ENCODE data around the gene MAK. TPM values are rescaled to one million over a fixed set of nuclear protein-coding genes. Genes with fewer than 3 reads are reported as not detected.
"Not testable (repeated sequence)": the region's sequence is repeated elsewhere in the genome, so short reads cannot be mapped to it uniquely, and the experiment has no call there.

The MAK gene
- total RNA-seq, 2 donors from 2014 or later: 0.26 TPM; not detected in 1

- no peak for DNase-seq
- TF ChIP-seq POLR2A (IDR thresholded peaks at IDR 0.05) (no peak), CTCF (IDR thresholded peaks at IDR 0.05) (no peak)
- H3K4me1 ChIP-seq: no peaks in the 10 kb centered on the region
- no peaks in the 10 kb centered on the region for H3K27me3 ChIP-seq
- H3K27ac ChIP-seq: no peak overlapping the region
- WGBS, 2 donors: 97 to 100% methylated on average over 3 of the region's 3 CpGs
- ATAC-seq: no peak
- intact Hi-C loops (cut with DNase I): no loop called here
- no peak overlapping the region for H3K4me3 ChIP-seq
- H3K36me3 ChIP-seq (replicated peaks in 1 of 2; ENCODE audit: insufficient read depth in 1 of 2, low read depth in 2 of 2): peaks cover 0 to 2% of the 10 kb centered on the region in 2 donors
- no peaks in the 10 kb centered on the region for H3K9me3 ChIP-seq
These were observed 68.9 kb downstream of the MAK start for GRCh38 chr6:10769419-10769818.

GRCh38 chr6:10763006-10763405 lies 75.3 kb downstream of the MAK start:
- Histone ChIP-seq H3K27me3 (no peaks in the 10 kb centered on the region), H3K4me3 (no peak overlapping the region), H3K9me3 (no peaks in the 10 kb centered on the region), H3K27ac (no peak overlapping the region), H3K36me3 (replicated peaks in 1 of 2; ENCODE audit: insufficient read depth in 1 of 2, low read depth in 2 of 2) (peaks cover 0 to 2% of the 10 kb centered on the region in 2 donors), H3K4me1 (peaks cover 13% of the 10 kb centered on the region)
- no peak for TF ChIP-seq POLR2A (IDR thresholded peaks at IDR 0.05)
- no peak for TF ChIP-seq CTCF (IDR thresholded peaks at IDR 0.05)
- ATAC-seq: no peak
- WGBS, 2 donors: 81 to 84% methylated on average over 2 of the region's 2 CpGs
- intact Hi-C loops (cut with DNase I): no loop called here
- DNase-seq: no peak

DNA sequence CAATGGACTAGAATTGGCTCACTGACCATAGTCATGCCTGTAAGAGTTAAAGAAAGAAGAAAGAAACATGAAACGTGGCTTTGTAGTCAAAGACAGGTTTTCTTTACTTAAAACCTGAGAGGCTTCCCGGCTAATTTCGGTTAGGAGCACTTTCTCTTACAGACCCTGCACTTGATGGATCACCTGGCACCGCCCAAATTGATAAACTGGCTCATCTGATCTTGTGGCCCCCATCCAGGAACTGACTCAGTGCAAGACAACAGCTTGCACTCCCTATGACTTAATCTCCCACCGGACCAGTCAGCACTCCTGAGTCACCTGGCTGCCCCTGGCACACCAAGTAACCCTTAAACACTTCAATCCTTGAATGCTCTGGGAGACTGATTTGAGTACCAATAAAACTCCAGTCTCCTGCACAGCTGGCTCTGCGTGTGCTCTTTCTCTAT lies 78.4 kb downstream of the MAK start:
- 60 to 64% methylated on average over 6 of the region's 6 CpGs for WGBS, 2 donors
- intact Hi-C loops (cut with DNase I): no loop called here
- no peak overlapping the region for H3K4me3 ChIP-seq
- peak overlapping the region in 2 of 4 donors; percentile 35 to 39 for H3K27ac ChIP-seq
- no peaks in the 10 kb centered on the region for H3K9me3 ChIP-seq
- peaks cover 13% of the 10 kb centered on the region for H3K4me1 ChIP-seq
- H3K36me3 ChIP-seq (replicated peaks in 1 of 2; ENCODE audit: insufficient read depth in 1 of 2, low read depth in 2 of 2): no peaks in the 10 kb centered on the region
- H3K27me3 ChIP-seq: no peaks in the 10 kb centered on the region
- peak; percentile 15 to 52 (median 38) for DNase-seq
- TF ChIP-seq POLR2A (IDR thresholded peaks at IDR 0.05) (no peak), CTCF (IDR thresholded peaks at IDR 0.05) (no peak)
- ATAC-seq: peak; percentile 62

DNA sequence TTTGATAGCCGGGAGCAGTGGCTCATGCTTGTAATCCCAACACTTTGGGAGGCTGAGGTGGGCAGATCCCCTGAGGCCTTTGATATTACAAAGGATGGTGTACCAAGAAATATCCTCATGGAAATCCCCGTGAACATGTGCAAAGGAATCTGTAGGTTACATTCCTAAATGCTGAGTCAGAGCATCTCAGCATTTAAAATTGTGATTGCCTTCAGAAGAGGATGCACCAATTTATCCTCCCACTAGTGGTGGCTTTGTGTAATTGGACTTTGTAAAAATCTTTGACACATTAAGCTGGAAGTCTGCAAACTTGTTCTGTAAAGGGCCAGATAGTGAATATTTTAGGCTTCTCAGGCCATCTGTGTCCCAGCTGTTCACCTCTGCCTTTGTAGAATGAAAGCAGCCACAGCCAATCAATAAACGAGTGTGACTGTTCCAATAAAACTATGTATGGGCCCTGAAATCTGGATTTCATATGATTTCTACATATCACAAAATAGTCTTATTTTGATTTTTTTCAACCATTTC lies 79.0 kb downstream of the MAK start:
- Histone ChIP-seq H3K4me3 (no peak overlapping the region), H3K4me1 (peaks cover 13% of the 10 kb centered on the region), H3K27me3 (no peaks in the 10 kb centered on the region), H3K36me3 (replicated peaks in 1 of 2; ENCODE audit: insufficient read depth in 1 of 2, low read depth in 2 of 2) (no peaks in the 10 kb centered on the region), H3K9me3 (no peaks in the 10 kb centered on the region), H3K27ac (peak overlapping the region in 1 of 4 donors; percentile 11)
- DNase-seq: no peak
- 55 to 63% methylated on average over 3 of the region's 3 CpGs for WGBS, 2 donors
- TF ChIP-seq POLR2A (IDR thresholded peaks at IDR 0.05) (no peak), CTCF (IDR thresholded peaks at IDR 0.05) (peak in 6 of 7 experiments; percentile 25 to 42 (median 36))
- intact Hi-C loops (cut with DNase I): no loop called here
- ATAC-seq: peak; percentile 58

DNA sequence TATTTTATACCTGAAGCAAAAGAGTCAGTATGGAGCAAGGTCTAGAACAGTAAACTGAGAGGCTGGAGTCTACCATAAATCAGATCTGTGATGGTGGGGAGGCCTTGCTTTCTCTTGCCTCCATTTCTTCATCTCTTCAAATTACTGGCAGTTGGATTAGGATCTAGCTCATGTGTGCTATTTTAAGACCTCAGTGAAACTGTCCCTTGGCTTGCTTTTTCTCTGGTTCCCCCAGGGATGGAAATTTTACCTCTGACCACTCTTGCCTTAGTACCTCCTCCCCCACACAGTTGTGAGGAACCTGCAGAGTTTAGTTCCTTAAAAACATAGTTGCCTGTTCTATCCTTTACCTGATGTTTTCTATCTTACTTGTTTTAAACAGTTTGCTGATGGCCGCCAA lies 82.3 kb downstream of the MAK start:
- no peak for ATAC-seq
- peaks cover 13% of the 10 kb centered on the region for H3K4me1 ChIP-seq
- no peaks in the 10 kb centered on the region for H3K9me3 ChIP-seq
- H3K36me3 ChIP-seq (replicated peaks in 1 of 2; ENCODE audit: insufficient read depth in 1 of 2, low read depth in 2 of 2): no peaks in the 10 kb centered on the region
- intact Hi-C loops (cut with DNase I): no loop called here
- H3K27me3 ChIP-seq: no peaks in the 10 kb centered on the region
- DNase-seq: no peak
- H3K4me3 ChIP-seq: no peak overlapping the region
- no peak overlapping the region for H3K27ac ChIP-seq
- TF ChIP-seq POLR2A (IDR thresholded peaks at IDR 0.05) (no peak), CTCF (IDR thresholded peaks at IDR 0.05) (no peak)
- 93 to 100% methylated on average over 1 of the region's 1 CpG for WGBS, 2 donors

- H3K9me3 ChIP-seq; DNase-seq; H3K27me3 ChIP-seq; H3K4me3 ChIP-seq; H3K36me3 ChIP-seq (replicated peaks in 1 of 2; ENCODE audit: insufficient read depth in 1 of 2, low read depth in 2 of 2); ATAC-seq; H3K27ac ChIP-seq; intact Hi-C loops (cut with DNase I): not testable (repeated sequence)
- 84% methylated on average over 5 of the region's 5 CpGs for WGBS, 2 donors
- peaks cover 23% of the 10 kb centered on the region for H3K4me1 ChIP-seq
These were observed 86.6 kb downstream of the MAK start for GRCh38 chr6:10751757-10752156.

GRCh38 chr6:10750568-10750967 lies 87.8 kb downstream of the MAK start:
- H3K4me3 ChIP-seq; DNase-seq; ATAC-seq; H3K9me3 ChIP-seq; H3K27me3 ChIP-seq; intact Hi-C loops (cut with DNase I); H3K27ac ChIP-seq; H3K36me3 ChIP-seq (replicated peaks in 1 of 2; ENCODE audit: insufficient read depth in 1 of 2, low read depth in 2 of 2): not testable (repeated sequence)
- WGBS, 2 donors: 48 to 57% methylated on average over 6 of the region's 6 CpGs
- peaks cover 28% of the 10 kb centered on the region for H3K4me1 ChIP-seq
